GM12891 (cell line): Measurements from ENCODE around the gene COG5.

Experiments used
- POLR2A ChIP-seq: IDR thresholded peaks from 2 replicates; pipeline ENCODE4 v1.6.1; 2011; ENCODE audit warnings: low read depth, low read length, control low read depth
- POLR2AphosphoS5 ChIP-seq: IDR thresholded peaks from 2 replicates; pipeline ENCODE4 v1.6.1; 2011; ENCODE audit warnings: low read depth, low read length, control low read depth
- POU2F2 ChIP-seq: IDR thresholded peaks from 2 replicates; pipeline ENCODE4 v1.6.1; 2011; ENCODE audit warnings: low read depth, mild to moderate bottlenecking, control low read depth, low read length, moderate library complexity
- SPI1 ChIP-seq: IDR thresholded peaks from 2 replicates; pipeline ENCODE4 v1.6.1; 2011; ENCODE audit warnings: low read depth, low read length, control low read depth
- TAF1 ChIP-seq: IDR thresholded peaks from 2 replicates; pipeline ENCODE4 v1.6.1; 2011; ENCODE audit warnings: low read depth, low read length, control low read depth

GRCh38 chr7:107154826-107155225 lies 408.9 kb downstream of the COG5 start:
- TF ChIP-seq POLR2AphosphoS5 (no peak), POLR2A (no peak), TAF1 (no peak), SPI1 (no peak), POU2F2 (no peak)
